ENCODE data around the gene TYSND1. TPM values are rescaled to one million over a fixed set of nuclear protein-coding genes. Genes with fewer than 3 reads are reported as not detected.

TYSND1 gene
- polyA plus RNA-seq, 2 of the 4 experiments (the other 2 are of a cell fraction) = 10.9 to 20.7 TPM

GRCh38 chr10:70111496-70111895 is 35.0 kb downstream of the TYSND1 start:
- DNase-seq (ENCODE audit: low read depth in 1 of 2, low spot score in 1 of 2) (no peak), FAIRE-seq (no peak), ATAC-seq (no peak)
- 96% methylated on average over 22 of the region's 22 CpGs for WGBS (ENCODE audit: missing lambda C conversion rate)
- Histone ChIP-seq H3K4me3 (no peak overlapping the region), H3K4me2 (no peak overlapping the region), H3K27ac (no peak overlapping the region), H3K9me3 (no peaks in the 10 kb centered on the region), H3K4me1 (no peaks in the 10 kb centered on the region)
- ChIA-PET POLR2A (no interaction called here), CTCF (interaction anchor here (1.3 kb wide), 1 partner anchor 15 kb away, joined by 3 read pairs; no protein-coding TSS in a partner anchor)
- TF ChIP-seq GATA3 (IDR thresholded peaks at IDR 0.05; ENCODE audit: borderline replicate concordance) = no peak
- TF ChIP-seq, protein P1, sequence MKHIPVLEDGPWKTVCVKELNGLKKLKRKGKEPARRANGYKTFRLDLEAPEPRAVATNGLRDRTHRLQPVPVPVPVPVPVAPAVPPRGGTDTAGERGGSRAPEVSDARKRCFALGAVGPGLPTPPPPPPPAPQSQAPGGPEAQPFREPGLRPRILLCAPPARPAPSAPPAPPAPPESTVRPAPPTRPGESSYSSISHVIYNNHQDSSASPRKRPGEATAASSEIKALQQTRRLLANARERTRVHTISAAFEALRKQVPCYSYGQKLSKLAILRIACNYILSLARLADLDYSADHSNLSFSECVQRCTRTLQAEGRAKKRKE (CRISPR knock-in tag; IDR thresholded peaks at IDR 0.05; ENCODE audit: low read depth) = no peak
- no peak for TF ChIP-seq FOSL2 (IDR thresholded peaks at IDR 0.05)
- TF ChIP-seq FOSL2 (CRISPR knock-in tag; IDR thresholded peaks at IDR 0.05) = no peak
- no peak for TF ChIP-seq FOSB (CRISPR knock-in tag; IDR thresholded peaks at IDR 0.05)
- TF ChIP-seq RNF2 (IDR thresholded peaks at IDR 0.05; ENCODE audit: borderline replicate concordance, low read depth) = no peak
- TF ChIP-seq JUN (IDR thresholded peaks at IDR 0.05) = no peak
- no peak for TF ChIP-seq HEYL (CRISPR knock-in tag; IDR thresholded peaks at IDR 0.05)
- no peak for TF ChIP-seq ZSCAN20 (CRISPR knock-in tag; IDR thresholded peaks at IDR 0.05)
- TF ChIP-seq BCL3 (IDR thresholded peaks at IDR 0.05) = no peak
- TF ChIP-seq, protein P2, sequence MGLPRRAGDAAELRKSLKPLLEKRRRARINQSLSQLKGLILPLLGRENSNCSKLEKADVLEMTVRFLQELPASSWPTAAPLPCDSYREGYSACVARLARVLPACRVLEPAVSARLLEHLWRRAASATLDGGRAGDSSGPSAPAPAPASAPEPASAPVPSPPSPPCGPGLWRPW (IDR thresholded peaks at IDR 0.05) = no peak
- no peak for TF ChIP-seq POLR2A (IDR thresholded peaks at IDR 0.05; ENCODE audit: low read length)
- TF ChIP-seq MYC (IDR thresholded peaks at IDR 0.05; ENCODE audit: borderline replicate concordance, low read length) = no peak
- TF ChIP-seq HOXB13 (CRISPR knock-in tag; IDR thresholded peaks at IDR 0.05; ENCODE audit: low read depth) = no peak
- TF ChIP-seq HOXA7 (CRISPR knock-in tag; IDR thresholded peaks at IDR 0.05) = no peak

- no peak for ATAC-seq
- Histone ChIP-seq H3K27ac (no peak overlapping the region), H3K4me2 (no peak overlapping the region), H3K9me3 (no peaks in the 10 kb centered on the region), H3K4me3 (no peak overlapping the region), H3K4me1 (no peaks in the 10 kb centered on the region)
- no peak for DNase-seq (ENCODE audit: low read depth in 1 of 2, low spot score in 1 of 2)
- no peak for TF ChIP-seq POLR2A (IDR thresholded peaks at IDR 0.05; ENCODE audit: low read length)
- TF ChIP-seq HOXB13 (CRISPR knock-in tag; IDR thresholded peaks at IDR 0.05; ENCODE audit: low read depth) = no peak
- TF ChIP-seq EP300 (IDR thresholded peaks at IDR 0.05) = no peak
- no peak for TF ChIP-seq TP53 (CRISPR knock-in tag; IDR thresholded peaks at IDR 0.05)
- TF ChIP-seq NPAS2 (CRISPR knock-in tag; IDR thresholded peaks at IDR 0.05; ENCODE audit: borderline replicate concordance) = no peak
- no peak for TF ChIP-seq HEYL (CRISPR knock-in tag; IDR thresholded peaks at IDR 0.05)
- no peak for TF ChIP-seq NFE2L2 (conservative IDR thresholded peaks at IDR 0.05; ENCODE audit: low read length)
- TF ChIP-seq BCL3 (IDR thresholded peaks at IDR 0.05) = no peak
- TF ChIP-seq, protein P3, sequence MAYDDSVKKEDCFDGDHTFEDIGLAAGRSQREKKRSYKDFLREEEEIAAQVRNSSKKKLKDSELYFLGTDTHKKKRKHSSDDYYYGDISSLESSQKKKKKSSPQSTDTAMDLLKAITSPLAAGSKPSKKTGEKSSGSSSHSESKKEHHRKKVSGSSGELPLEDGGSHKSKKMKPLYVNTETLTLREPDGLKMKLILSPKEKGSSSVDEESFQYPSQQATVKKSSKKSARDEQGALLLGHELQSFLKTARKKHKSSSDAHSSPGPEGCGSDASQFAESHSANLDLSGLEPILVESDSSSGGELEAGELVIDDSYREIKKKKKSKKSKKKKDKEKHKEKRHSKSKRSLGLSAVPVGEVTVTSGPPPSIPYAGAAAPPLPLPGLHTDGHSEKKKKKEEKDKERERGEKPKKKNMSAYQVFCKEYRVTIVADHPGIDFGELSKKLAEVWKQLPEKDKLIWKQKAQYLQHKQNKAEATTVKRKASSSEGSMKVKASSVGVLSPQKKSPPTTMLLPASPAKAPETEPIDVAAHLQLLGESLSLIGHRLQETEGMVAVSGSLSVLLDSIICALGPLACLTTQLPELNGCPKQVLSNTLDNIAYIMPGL (CRISPR knock-in tag; IDR thresholded peaks at IDR 0.05; ENCODE audit: borderline replicate concordance) = no peak
- no peak for TF ChIP-seq KDM5A (IDR thresholded peaks at IDR 0.05)
- TF ChIP-seq RFX5 (IDR thresholded peaks at IDR 0.05) = no peak
- WGBS (ENCODE audit: missing lambda C conversion rate) = 91% methylated on average over 18 of the region's 18 CpGs
- no peak for FAIRE-seq
- ChIA-PET CTCF (interaction anchor here (0.7 to 20.1 kb wide), 7 partner anchors 9 to 256 kb away, joined by 3 to 244 read pairs (median 5); partner anchors contain the start of gene TYSND1), POLR2A (no interaction called here)
These were observed 37.3 kb downstream of the TYSND1 start for GRCh38 chr10:70109064-70109729.

Data from A549 (cell line).